Measurements from ENCODE around the gene SNN. TPM values are rescaled to one million over a fixed set of nuclear protein-coding genes. Genes with fewer than 3 reads are reported as not detected.

The SNN gene
- total and polyA plus RNA-seq, 9 donors: 17.3 to 32.7 (median 29.4) TPM

DNA sequence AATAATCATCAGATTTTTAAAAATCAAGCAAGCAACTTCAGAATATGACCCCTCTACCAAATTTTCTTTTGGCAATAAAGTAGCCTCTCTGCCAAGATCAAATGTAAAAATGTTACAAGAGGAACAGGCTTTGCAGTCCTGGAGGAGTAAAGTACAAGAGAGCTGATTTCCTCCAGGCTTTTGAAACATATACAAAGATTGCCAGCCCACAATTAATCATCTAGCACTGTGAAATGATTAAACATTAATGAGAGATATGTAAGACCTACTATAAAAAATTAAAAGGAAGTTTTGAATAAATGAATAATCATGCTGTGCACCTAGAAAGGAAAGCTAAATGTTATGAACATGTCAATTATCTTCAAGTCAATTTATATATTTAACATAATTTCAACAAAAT is 48.1 kb downstream of the SNN start:
- Histone ChIP-seq H3K9me3 (replicated peaks; ENCODE audit: control insufficient read depth, low read depth, low read length) (no peaks in the 10 kb centered on the region), H3K27ac (ENCODE audit: low read length) (no peak overlapping the region), H3K27me3 (ENCODE audit: control insufficient read depth, insufficient read depth, low read length) (no peaks in the 10 kb centered on the region), H3K36me3 (ENCODE audit: control insufficient read depth, insufficient read depth, low read length) (peaks cover 47% of the 10 kb centered on the region), H3K4me3 (ENCODE audit: low read length) (no peak overlapping the region), H3K4me1 (ENCODE audit: control insufficient read depth, insufficient read depth, low read length) (no peaks in the 10 kb centered on the region)
- no peak for DNase-seq

DNA sequence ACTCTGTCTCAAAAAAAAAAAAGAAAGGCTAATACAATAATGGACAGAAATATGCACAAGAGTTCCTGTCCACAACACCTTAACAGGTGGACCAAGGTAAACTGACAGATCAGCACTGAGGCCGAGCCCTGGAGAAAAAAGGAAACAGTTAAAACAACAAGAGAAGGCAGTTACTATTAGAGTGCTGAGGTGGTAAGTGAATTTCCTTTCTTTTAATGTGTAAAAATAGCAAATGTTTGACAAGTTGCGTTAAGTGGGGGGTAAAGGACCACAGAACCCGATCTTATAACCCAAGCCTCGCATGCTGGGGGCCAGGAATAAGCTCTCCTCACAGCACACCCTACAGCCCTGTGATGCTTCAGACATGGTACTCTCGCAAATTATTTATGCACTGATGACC is 49.6 kb downstream of the SNN start:
- Histone ChIP-seq H3K9me3 (replicated peaks; ENCODE audit: control insufficient read depth, low read depth, low read length) (no peaks in the 10 kb centered on the region), H3K36me3 (ENCODE audit: control insufficient read depth, insufficient read depth, low read length) (peaks cover 45% of the 10 kb centered on the region), H3K4me1 (ENCODE audit: control insufficient read depth, insufficient read depth, low read length) (no peaks in the 10 kb centered on the region), H3K4me3 (ENCODE audit: low read length) (no peak overlapping the region), H3K27me3 (ENCODE audit: control insufficient read depth, insufficient read depth, low read length) (no peaks in the 10 kb centered on the region), H3K27ac (ENCODE audit: low read length) (no peak overlapping the region)
- DNase-seq: no peak
- no CpG with 5 or more reads among the region's 5 CpGs for WGBS (ENCODE audit: insufficient coverage)

DNA sequence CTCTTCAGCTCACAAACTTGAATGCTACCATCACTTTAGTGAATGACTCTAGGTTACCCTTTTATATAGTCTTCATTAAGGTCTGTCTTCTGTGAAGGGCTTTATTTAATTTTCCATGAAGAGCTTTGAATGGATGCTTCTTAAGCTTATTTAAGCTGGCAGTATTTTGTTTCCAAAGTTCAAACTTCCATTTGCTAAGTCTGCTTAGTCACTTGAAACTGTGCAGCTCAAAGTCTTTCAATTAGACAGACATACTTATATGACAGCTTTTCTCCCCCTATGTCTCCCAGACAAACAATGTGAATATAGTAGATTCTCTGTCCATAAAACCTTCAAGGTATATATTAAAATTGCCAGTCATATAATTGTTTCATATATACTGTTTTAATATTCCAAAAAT is 50.9 kb downstream of the SNN start:
- Histone ChIP-seq H3K36me3 (ENCODE audit: control insufficient read depth, insufficient read depth, low read length) (peaks cover 34% of the 10 kb centered on the region), H3K27ac (ENCODE audit: low read length) (no peak overlapping the region)

DNA sequence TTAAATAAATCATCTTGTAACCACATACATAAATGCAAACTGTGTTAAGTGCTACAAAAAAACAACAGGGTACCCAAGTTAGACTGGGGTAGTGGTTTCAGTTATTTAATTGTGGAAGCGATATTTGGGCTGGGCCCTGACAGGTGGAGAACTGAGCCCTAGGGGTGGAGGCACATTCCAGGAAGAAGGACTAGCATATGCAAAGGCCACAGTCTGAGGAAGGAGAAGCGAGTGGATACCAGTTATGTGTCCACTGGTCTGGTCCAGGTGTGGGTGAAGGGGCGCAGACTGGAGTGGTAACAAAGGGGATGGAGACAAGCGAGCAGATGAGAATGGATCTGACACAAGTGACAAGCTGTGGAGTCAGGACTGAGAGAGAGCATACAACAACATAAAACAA is 51.5 kb downstream of the SNN start:
- no peaks in the 10 kb centered on the region for H3K4me1 ChIP-seq (ENCODE audit: control insufficient read depth, insufficient read depth, low read length)
- no peaks in the 10 kb centered on the region for H3K9me3 ChIP-seq (replicated peaks; ENCODE audit: control insufficient read depth, low read depth, low read length)
- H3K27me3 ChIP-seq (ENCODE audit: control insufficient read depth, insufficient read depth, low read length): no peaks in the 10 kb centered on the region
- H3K4me3 ChIP-seq (ENCODE audit: low read length): no peak overlapping the region
- DNase-seq: no peak
- peaks cover 34% of the 10 kb centered on the region for H3K36me3 ChIP-seq (ENCODE audit: control insufficient read depth, insufficient read depth, low read length)
- H3K27ac ChIP-seq (ENCODE audit: low read length): no peak overlapping the region
- WGBS (ENCODE audit: insufficient coverage): 100% methylated on average over 1 of the region's 4 CpGs

More for the DNA sequence above, 50.9 kb downstream of the SNN start:
- Histone ChIP-seq H3K4me1 (ENCODE audit: control insufficient read depth, insufficient read depth, low read length) (no peaks in the 10 kb centered on the region), H3K27me3 (ENCODE audit: control insufficient read depth, insufficient read depth, low read length) (no peaks in the 10 kb centered on the region), H3K9me3 (replicated peaks; ENCODE audit: control insufficient read depth, low read depth, low read length) (no peaks in the 10 kb centered on the region), H3K4me3 (ENCODE audit: low read length) (no peak overlapping the region)
- DNase-seq: no peak

DNA sequence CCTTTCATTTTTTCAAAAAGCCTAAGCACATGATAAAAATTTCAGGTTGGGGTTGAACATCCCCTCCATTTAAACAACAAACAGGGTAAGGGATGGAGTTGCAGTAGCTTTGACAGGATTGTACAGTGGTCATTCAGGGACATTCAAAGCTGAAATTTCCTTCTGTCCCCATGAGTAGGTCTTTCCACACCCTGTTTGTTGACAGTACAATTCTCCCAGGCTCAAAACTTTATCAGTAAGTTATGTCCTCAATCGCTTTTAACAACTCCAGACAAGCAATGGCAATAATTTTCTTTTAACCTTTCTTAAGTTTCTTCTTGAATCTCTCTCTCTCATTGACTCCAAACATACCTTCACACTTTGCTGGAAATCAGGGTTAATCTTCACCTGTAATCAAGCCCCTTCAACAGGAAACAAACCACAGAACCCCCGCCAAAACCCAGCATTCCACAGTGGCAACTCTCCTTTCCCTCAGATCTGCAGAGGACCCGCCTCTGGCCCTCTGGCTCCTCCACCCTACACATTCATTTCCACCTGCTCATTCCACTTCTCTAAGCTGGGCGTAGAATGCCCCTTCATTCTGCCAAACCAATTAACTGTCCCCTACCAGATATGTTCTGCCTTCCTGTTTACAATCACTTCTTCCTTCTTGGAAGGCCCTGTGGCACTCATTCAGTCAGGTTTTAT is 53.7 kb downstream of the SNN start:
- WGBS (ENCODE audit: insufficient coverage): 86% methylated on average over 4 of the region's 4 CpGs
- Histone ChIP-seq H3K4me1 (ENCODE audit: control insufficient read depth, insufficient read depth, low read length) (no peaks in the 10 kb centered on the region), H3K9me3 (replicated peaks; ENCODE audit: control insufficient read depth, low read depth, low read length) (no peaks in the 10 kb centered on the region), H3K27ac (ENCODE audit: low read length) (no peak overlapping the region), H3K27me3 (ENCODE audit: control insufficient read depth, insufficient read depth, low read length) (no peaks in the 10 kb centered on the region), H3K36me3 (ENCODE audit: control insufficient read depth, insufficient read depth, low read length) (peaks cover 34% of the 10 kb centered on the region), H3K4me3 (ENCODE audit: low read length) (no peak overlapping the region)
- no peak for DNase-seq

DNA sequence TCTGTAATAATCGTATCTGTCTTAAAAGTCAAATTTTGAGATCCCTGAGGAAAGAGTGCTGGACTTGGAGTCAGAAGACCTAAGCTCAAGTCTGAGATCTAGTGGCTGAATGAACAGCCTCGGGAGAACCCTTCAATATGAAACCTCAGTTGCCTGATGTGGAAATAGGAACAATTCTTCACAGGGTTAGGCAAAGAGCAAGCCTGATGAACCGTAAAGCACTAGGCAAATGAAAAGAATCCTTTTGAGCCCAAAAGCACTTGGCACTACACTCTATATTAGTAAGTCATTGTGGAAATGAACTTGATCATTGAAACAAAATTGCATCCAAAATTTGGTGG is 54.2 kb downstream of the SNN start:
- no peak overlapping the region for H3K27ac ChIP-seq (ENCODE audit: low read length)
- H3K36me3 ChIP-seq (ENCODE audit: control insufficient read depth, insufficient read depth, low read length): peaks cover 34% of the 10 kb centered on the region
- H3K27me3 ChIP-seq (ENCODE audit: control insufficient read depth, insufficient read depth, low read length): no peaks in the 10 kb centered on the region
- WGBS (ENCODE audit: insufficient coverage): 40% methylated on average over 1 of the region's 3 CpGs
- no peaks in the 10 kb centered on the region for H3K9me3 ChIP-seq (replicated peaks; ENCODE audit: control insufficient read depth, low read depth, low read length)
- H3K4me3 ChIP-seq (ENCODE audit: low read length): no peak overlapping the region
- no peaks in the 10 kb centered on the region for H3K4me1 ChIP-seq (ENCODE audit: control insufficient read depth, insufficient read depth, low read length)
- no peak for DNase-seq

DNA sequence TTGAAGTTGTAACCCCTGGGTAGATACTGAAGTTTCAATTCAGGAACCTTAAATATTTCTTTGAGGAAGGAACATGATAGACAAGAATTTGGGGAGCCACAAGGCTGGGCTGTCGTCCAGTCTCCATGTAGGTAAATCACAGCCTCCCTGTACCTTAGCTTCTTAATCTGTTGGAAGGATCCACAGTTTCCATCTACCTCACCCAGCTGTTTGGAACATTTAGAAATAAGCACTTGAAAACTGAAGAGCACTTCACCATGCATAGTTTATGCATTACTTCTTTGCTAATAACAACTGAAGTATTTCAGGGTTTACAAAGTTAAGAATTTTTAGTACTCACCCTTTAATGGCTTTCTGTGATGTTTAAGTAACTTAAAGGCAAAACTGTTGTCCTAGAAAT is 57.2 kb downstream of the SNN start:
- H3K36me3 ChIP-seq (ENCODE audit: control insufficient read depth, insufficient read depth, low read length): peaks cover 32% of the 10 kb centered on the region
- no CpG with 5 or more reads among the region's 1 CpG for WGBS (ENCODE audit: insufficient coverage)
- no peaks in the 10 kb centered on the region for H3K9me3 ChIP-seq (replicated peaks; ENCODE audit: control insufficient read depth, low read depth, low read length)
- no peaks in the 10 kb centered on the region for H3K27me3 ChIP-seq (ENCODE audit: control insufficient read depth, insufficient read depth, low read length)
- H3K27ac ChIP-seq (ENCODE audit: low read length): no peak overlapping the region
- no peak overlapping the region for H3K4me3 ChIP-seq (ENCODE audit: low read length)
- no peak for DNase-seq
- H3K4me1 ChIP-seq (ENCODE audit: control insufficient read depth, insufficient read depth, low read length): no peaks in the 10 kb centered on the region

DNA sequence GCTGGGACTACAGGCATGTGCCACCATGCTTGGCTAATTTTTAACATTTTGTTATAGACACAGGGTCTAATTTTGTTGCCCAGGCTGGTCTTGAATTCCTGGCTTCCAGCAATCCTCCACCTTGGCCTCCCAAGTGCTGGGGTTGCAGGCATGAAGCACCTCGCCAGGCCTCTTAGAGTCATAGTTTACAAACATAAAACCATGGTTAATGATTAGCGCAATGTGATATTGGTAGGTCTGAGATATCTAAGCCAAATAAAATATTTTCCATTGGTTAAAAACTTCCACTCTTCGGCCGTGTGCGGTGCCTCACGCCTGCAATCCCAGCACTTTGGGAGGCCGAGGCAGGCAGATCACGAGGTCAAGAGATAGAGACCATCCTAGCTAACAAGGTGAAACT is 57.8 kb downstream of the SNN start:
- no peak overlapping the region for H3K4me3 ChIP-seq (ENCODE audit: low read length)
- peaks cover 27% of the 10 kb centered on the region for H3K36me3 ChIP-seq (ENCODE audit: control insufficient read depth, insufficient read depth, low read length)
- no peaks in the 10 kb centered on the region for H3K27me3 ChIP-seq (ENCODE audit: control insufficient read depth, insufficient read depth, low read length)
- no peak for DNase-seq
- H3K4me1 ChIP-seq (ENCODE audit: control insufficient read depth, insufficient read depth, low read length): no peaks in the 10 kb centered on the region
- WGBS (ENCODE audit: insufficient coverage): 95% methylated on average over 6 of the region's 8 CpGs
- H3K9me3 ChIP-seq (replicated peaks; ENCODE audit: control insufficient read depth, low read depth, low read length): no peaks in the 10 kb centered on the region
- H3K27ac ChIP-seq (ENCODE audit: low read length): no peak overlapping the region

DNA sequence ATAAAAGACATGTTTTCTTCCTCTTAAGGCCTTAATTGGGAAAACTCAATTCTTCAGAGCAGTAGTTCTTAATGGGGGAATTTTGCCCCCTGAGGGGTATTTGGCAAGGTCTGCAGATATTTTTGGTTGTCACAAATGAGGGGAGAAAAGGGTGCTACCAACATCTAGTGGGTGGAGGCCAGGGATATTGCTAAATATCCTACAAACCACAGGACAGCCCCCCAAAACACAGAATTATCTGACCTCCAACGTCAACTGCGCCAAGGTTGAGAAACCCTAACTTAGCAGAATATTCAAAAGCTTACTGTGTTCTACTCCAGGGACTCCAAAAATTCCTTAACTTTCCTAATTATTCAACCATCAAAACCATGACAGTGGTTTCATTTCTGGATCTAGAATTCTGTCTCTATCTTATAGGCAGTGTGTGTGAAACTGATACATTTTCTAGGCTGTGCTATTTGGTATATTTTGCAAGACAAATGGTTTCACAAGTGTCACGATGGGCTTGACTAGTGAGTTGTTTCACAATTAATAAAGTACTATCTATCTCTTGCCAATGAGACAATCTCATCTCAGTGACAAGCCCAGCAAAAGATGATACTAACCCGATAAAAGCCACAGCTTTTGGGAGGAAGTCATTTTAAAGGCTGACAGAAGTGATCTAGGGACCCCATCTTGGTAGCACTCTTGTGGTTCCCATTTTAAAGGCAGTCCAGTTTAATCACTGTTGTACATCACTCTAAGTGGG is 59.7 kb downstream of the SNN start:
- WGBS (ENCODE audit: insufficient coverage): no CpG with 5 or more reads among the region's 4 CpGs
- no peaks in the 10 kb centered on the region for H3K9me3 ChIP-seq (replicated peaks; ENCODE audit: control insufficient read depth, low read depth, low read length)
- peaks cover 33% of the 10 kb centered on the region for H3K36me3 ChIP-seq (ENCODE audit: control insufficient read depth, insufficient read depth, low read length)
- H3K27ac ChIP-seq (ENCODE audit: low read length): no peak overlapping the region
- no peak overlapping the region for H3K4me3 ChIP-seq (ENCODE audit: low read length)
- no peaks in the 10 kb centered on the region for H3K4me1 ChIP-seq (ENCODE audit: control insufficient read depth, insufficient read depth, low read length)
- DNase-seq: no peak
- no peaks in the 10 kb centered on the region for H3K27me3 ChIP-seq (ENCODE audit: control insufficient read depth, insufficient read depth, low read length)

All from muscle of leg (tissue), 11 donors.